SH-SY5Y (cell line): Measurements from ENCODE around the gene WWOX.

Experiments used
- GATA2 ChIP-seq: IDR thresholded peaks from 2 replicates; pipeline ENCODE4 v1.6.1; 2011; ENCODE audit warnings: mild to moderate bottlenecking, low read depth, low read length
- GATA3 ChIP-seq: IDR thresholded peaks from 2 replicates; pipeline ENCODE4 v1.6.1; 2011; ENCODE audit warnings: low read depth, mild to moderate bottlenecking, low read length, moderate library complexity

GRCh38 chr16:79150632-79151310 lies 1051.3 kb downstream of the WWOX start:
- no peak for TF ChIP-seq GATA2
- TF ChIP-seq GATA3 = no peak
